Esophagus squamous epithelium (tissue), 5 donors: ENCODE results near the gene MYO7B. TPM values are rescaled to one million over a fixed set of nuclear protein-coding genes. Genes with fewer than 3 reads are reported as not detected.

Experiments
- DNase-seq: peaks from one replicate; lab custom pipeline; 2025; lab: John Stamatoyannopoulos, UW
- H3K27ac ChIP-seq, 4 donors: fragments of 200-600 bp; sonication (generic); one replicate each; pipeline ENCODE4 v1.5.1; 2016 to 2019; ENCODE audit warnings: mild to moderate bottlenecking in 1 of 4
- H3K27me3 ChIP-seq, 4 donors: fragments of 200-600 bp; sonication (generic); 1 replicate in 3 of 4; 2 replicates in 1 of 4; pipeline versions ENCODE4 v1.5.1 to v1.6.0; 2017 to 2021; ENCODE audit warnings: antibody characterized with exemption in 1 of 4
- H3K36me3 ChIP-seq, 3 donors: fragments of 200-600 bp; sonication (generic); one replicate each; pipeline ENCODE4 v1.5.1; 2016 to 2019
- H3K4me1 ChIP-seq, 3 donors: fragments of 200-600 bp; sonication (generic); one replicate each; pipeline ENCODE4 v1.5.1; 2017 to 2019
- H3K4me3 ChIP-seq, 4 donors: fragments of 200-600 bp; sonication (generic); 1 replicate in 3 of 4; 2 replicates in 1 of 4; pipeline ENCODE4 v1.5.1; 2016 to 2019; ENCODE audit warnings: mild to moderate bottlenecking in 2 of 4, moderate library complexity in 1 of 4
- H3K9me3 ChIP-seq, 3 donors: fragments of 200-600 bp; sonication (generic); one replicate each; pipeline ENCODE4 v1.5.1; 2016 to 2019
- POLR2A ChIP-seq, 4 donors: fragments of 450-650 bp; IDR thresholded peaks; one replicate each; pipeline ENCODE4 v1.6.1; 2017; ENCODE audit warnings: antibody characterized with exemption in 4 of 4, mild to moderate bottlenecking in 4 of 4, moderate library complexity in 3 of 4
- WGBS, 2 donors: methylation state at CpG; one replicate each; pipeline ENCODE4 v1.1.5; 2018; 5-methylcytosine and 5-hydroxymethylcytosine counted together
- intact Hi-C: fragments of 100-400 bp; cut with DNase I; formaldehyde crosslinking; loops from one replicate; pipeline ENCODE4 v1.15.0; 2022
- total RNA-seq, 4 donors: library from RNA; depleted of rRNA; stranded (reverse); fragments of >200 nt; gene quantifications; one replicate each; pipeline ENCODE4 v1.1.0, GENCODE V29; 2016
- TF ChIP-seq, protein P1 (sequence below), 6 experiments: fragments of 450-650 bp in 4 of 6; fragments of 200-600 bp in 2 of 6; sonication (generic) in 2 of 6; IDR thresholded peaks; one replicate each; pipeline ENCODE4 v1.5.1; 2016 to 2019; ENCODE audit warnings: antibody characterized with exemption in 6 of 6, mild to moderate bottlenecking in 4 of 6, moderate library complexity in 4 of 6
- donor health status: DM: yes; HTN: yes; CAD: no.

Gene MYO7B
- total RNA-seq, 4 donors from 2014 or later: 0.19 TPM; not detected in 3

DNA sequence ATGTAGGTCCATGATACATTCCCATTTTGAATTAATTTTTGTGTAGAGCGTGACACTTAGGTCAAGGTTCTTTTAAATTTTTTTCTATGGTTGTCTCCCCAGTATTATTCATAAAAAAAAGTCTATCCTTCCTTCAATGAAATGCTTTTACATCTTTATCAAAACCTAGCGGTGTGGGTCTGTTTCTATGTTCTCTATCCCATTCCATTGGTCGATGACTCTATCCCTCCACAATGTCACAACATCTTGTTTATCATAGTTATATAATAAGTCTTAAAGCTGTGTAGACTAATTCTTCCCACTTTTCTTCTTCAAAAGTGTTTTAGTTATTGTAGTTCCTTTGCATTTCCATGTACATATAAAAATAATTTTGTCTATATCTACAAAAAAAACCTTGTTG lies 63.2 kb downstream of the MYO7B start:
- Histone ChIP-seq H3K27me3 (peaks cover 0 to 3% (median 0%) of the 10 kb centered on the region in 4 donors), H3K27ac (no peak overlapping the region), H3K36me3 (no peaks in the 10 kb centered on the region), H3K4me3 (no peak overlapping the region), H3K4me1 (no peaks in the 10 kb centered on the region), H3K9me3 (peaks cover 0 to 10% (median 0%) of the 10 kb centered on the region in 3 donors)
- 89 to 91% methylated on average over 3 of the region's 3 CpGs for WGBS, 2 donors
- intact Hi-C loops: no loop called here
- no peak for DNase-seq
- TF ChIP-seq, protein P1, sequence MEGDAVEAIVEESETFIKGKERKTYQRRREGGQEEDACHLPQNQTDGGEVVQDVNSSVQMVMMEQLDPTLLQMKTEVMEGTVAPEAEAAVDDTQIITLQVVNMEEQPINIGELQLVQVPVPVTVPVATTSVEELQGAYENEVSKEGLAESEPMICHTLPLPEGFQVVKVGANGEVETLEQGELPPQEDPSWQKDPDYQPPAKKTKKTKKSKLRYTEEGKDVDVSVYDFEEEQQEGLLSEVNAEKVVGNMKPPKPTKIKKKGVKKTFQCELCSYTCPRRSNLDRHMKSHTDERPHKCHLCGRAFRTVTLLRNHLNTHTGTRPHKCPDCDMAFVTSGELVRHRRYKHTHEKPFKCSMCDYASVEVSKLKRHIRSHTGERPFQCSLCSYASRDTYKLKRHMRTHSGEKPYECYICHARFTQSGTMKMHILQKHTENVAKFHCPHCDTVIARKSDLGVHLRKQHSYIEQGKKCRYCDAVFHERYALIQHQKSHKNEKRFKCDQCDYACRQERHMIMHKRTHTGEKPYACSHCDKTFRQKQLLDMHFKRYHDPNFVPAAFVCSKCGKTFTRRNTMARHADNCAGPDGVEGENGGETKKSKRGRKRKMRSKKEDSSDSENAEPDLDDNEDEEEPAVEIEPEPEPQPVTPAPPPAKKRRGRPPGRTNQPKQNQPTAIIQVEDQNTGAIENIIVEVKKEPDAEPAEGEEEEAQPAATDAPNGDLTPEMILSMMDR (IDR thresholded peaks at IDR 0.05): no peak
- TF ChIP-seq POLR2A (IDR thresholded peaks at IDR 0.05): no peak

DNA sequence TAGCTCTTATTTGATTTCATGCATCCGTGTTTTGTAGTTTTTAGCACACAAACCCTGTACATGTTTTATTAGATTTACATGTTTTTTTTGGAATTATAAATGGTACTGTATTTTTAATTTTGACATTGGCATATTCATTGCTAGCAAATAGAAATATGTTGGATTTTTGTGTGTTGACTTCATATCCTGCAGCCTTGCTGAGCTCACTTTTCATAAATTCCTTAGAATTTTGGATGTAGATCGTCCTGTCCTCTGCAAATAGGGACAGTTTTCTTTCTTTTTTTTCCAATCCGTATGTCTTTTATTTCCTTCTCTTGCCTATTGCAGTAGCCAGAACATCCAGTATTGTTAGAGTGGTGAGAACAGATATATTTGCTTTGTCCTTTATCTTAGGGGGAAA lies 63.7 kb downstream of the MYO7B start:
- Histone ChIP-seq H3K27ac (no peak overlapping the region), H3K27me3 (peaks cover 0 to 3% (median 0%) of the 10 kb centered on the region in 4 donors), H3K4me1 (no peaks in the 10 kb centered on the region), H3K36me3 (no peaks in the 10 kb centered on the region), H3K9me3 (peaks cover 0 to 10% (median 0%) of the 10 kb centered on the region in 3 donors), H3K4me3 (no peak overlapping the region)
- WGBS, 2 donors: 62 to 73% methylated on average over 3 of the region's 3 CpGs
- intact Hi-C loops: no loop called here
- TF ChIP-seq, protein P1 (IDR thresholded peaks at IDR 0.05): no peak
- no peak for TF ChIP-seq POLR2A (IDR thresholded peaks at IDR 0.05)
- DNase-seq: no peak

DNA sequence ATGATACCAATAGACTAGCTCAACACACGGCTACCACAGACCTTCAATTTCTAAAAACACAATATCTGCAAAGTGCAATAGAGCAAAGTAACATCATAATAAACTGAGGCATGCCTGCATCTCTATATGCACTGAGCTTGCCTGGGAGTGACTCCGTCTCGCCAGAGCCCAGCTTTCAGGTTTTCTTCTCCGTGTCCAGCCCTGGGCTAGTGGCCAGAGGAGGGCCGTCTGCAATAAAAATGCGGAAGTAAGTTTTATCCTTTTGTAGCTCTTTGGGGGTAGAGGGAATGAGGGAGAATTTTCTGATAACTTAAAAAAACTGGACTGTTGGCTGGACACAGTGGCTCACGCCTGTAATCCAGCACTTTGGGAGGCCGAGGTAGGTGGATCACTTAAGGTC lies 69.5 kb downstream of the MYO7B start:
- no peak overlapping the region for H3K4me3 ChIP-seq
- TF ChIP-seq, protein P1 (IDR thresholded peaks at IDR 0.05): no peak
- TF ChIP-seq POLR2A (IDR thresholded peaks at IDR 0.05): no peak
- no peaks in the 10 kb centered on the region for H3K36me3 ChIP-seq
- intact Hi-C loops: no loop called here
- no peaks in the 10 kb centered on the region for H3K27me3 ChIP-seq
- H3K9me3 ChIP-seq: peaks cover 0 to 10% (median 0%) of the 10 kb centered on the region in 3 donors
- 86 to 88% methylated on average over 8 of the region's 8 CpGs for WGBS, 2 donors
- no peak for DNase-seq
- H3K27ac ChIP-seq: no peak overlapping the region
- H3K4me1 ChIP-seq: no peaks in the 10 kb centered on the region

DNA sequence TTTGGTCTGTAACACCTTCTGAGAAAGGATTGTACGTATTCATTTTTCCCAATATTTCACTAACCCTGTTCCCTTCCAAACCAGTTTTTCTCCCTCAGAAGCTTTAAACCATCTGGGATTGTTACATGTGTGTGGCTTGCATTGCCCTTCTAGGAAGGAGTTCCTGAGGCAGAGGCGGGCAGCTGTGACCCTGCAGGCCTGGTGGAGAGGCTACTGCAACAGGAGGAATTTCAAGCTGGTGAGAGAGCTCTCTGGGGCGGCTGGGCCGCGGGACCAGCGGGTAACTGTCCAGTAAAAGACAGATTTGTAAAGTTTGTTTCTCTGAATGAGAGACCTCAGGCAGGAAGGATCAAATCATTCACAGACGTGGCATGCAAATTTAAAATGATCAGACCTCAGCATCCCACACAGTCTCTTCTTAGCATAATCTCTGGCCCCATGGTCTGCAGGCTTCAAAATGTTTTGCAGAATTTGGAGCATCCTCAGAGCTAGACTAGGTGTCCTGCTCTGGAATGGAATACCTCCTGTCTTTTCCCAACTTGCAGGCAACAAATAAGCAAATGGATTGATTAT lies 70.3 kb downstream of the MYO7B start:
- TF ChIP-seq, protein P1 (IDR thresholded peaks at IDR 0.05): no peak
- TF ChIP-seq POLR2A (IDR thresholded peaks at IDR 0.05): no peak
- no peaks in the 10 kb centered on the region for H3K36me3 ChIP-seq
- peaks cover 0 to 10% (median 0%) of the 10 kb centered on the region in 3 donors for H3K9me3 ChIP-seq
- H3K4me3 ChIP-seq: no peak overlapping the region
- 74 to 86% methylated on average over 6 to 7 of the region's 7 CpGs for WGBS, 2 donors
- no peaks in the 10 kb centered on the region for H3K27me3 ChIP-seq
- DNase-seq: no peak
- no peak overlapping the region for H3K27ac ChIP-seq
- no peaks in the 10 kb centered on the region for H3K4me1 ChIP-seq
- intact Hi-C loops: no loop called here

DNA sequence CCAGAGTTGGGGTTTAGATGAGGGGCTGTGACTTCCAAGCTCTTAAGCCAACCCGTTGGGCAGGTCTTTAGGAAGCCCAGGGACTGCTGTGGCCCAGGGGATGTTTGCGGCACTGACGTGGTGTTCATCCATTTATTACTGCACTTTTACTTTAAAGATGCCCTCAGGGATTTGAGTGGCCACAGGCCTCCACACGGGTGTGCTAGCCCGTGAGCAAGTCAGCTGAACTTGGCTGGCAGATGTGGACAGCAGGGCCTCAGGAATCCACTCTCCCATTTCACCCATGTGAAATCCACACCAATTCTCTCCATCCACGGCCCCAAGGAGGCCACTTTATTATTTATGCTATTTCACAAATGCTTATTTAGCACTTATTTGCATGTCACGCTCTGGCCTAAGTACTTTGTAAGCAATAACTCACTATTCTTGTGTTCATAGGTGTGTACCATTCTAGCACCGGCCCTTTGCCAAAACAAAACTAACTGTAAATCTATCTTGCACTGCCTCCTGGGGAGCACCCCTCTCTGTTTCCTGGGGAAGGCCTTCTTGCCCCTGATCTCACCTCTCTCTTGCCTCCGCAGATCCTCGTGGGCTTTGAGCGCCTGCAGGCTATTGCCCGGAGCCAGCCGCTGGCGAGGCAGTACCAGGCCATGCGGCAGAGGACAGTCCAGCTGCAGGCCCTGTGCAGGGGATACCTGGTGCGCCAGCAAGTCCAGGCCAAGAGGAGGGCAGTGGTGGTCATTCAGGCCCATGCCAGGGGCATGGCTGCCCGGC lies 71.3 kb downstream of the MYO7B start:
- no peaks in the 10 kb centered on the region for H3K27me3 ChIP-seq
- intact Hi-C loops: no loop called here
- no peak for DNase-seq

More for the DNA sequence above, 71.3 kb downstream of the MYO7B start:
- H3K4me1 ChIP-seq: no peaks in the 10 kb centered on the region
- no peak overlapping the region for H3K4me3 ChIP-seq
- no peak overlapping the region for H3K27ac ChIP-seq
- no peak for TF ChIP-seq POLR2A (IDR thresholded peaks at IDR 0.05)
- TF ChIP-seq, protein P1 (IDR thresholded peaks at IDR 0.05): no peak
- 79 to 89% methylated on average over 8 to 11 of the region's 17 CpGs for whole genome bisulfite sequencing, 2 donors
- H3K36me3 ChIP-seq: no peaks in the 10 kb centered on the region
- H3K9me3 ChIP-seq: peaks cover 0 to 10% (median 0%) of the 10 kb centered on the region in 3 donors
